AG10803 (cell line): ENCODE data around the gene CCDC27.
"Not testable (repeated sequence)": the region's sequence is repeated elsewhere in the genome, so short reads cannot be mapped to it uniquely, and the experiment has no call there.

ENCODE experiments used
- DNase-seq: peaks from one replicate; pipeline ENCODE4 v3.0.0; 2010; ENCODE audit warnings: low read depth
- H3K4me3 ChIP-seq: 2 replicates; pipeline ENCODE4 v1.5.1; 2011; ENCODE audit warnings: mild to moderate bottlenecking, low read length, control low read depth
- TF ChIP-seq, protein P1 (sequence below): conservative IDR thresholded peaks from 2 replicates; pipeline ENCODE4 v1.5.1; 2011; ENCODE audit warnings: mild to moderate bottlenecking, low read length, control low read depth, inconsistent platforms

CCDC27 gene

DNA sequence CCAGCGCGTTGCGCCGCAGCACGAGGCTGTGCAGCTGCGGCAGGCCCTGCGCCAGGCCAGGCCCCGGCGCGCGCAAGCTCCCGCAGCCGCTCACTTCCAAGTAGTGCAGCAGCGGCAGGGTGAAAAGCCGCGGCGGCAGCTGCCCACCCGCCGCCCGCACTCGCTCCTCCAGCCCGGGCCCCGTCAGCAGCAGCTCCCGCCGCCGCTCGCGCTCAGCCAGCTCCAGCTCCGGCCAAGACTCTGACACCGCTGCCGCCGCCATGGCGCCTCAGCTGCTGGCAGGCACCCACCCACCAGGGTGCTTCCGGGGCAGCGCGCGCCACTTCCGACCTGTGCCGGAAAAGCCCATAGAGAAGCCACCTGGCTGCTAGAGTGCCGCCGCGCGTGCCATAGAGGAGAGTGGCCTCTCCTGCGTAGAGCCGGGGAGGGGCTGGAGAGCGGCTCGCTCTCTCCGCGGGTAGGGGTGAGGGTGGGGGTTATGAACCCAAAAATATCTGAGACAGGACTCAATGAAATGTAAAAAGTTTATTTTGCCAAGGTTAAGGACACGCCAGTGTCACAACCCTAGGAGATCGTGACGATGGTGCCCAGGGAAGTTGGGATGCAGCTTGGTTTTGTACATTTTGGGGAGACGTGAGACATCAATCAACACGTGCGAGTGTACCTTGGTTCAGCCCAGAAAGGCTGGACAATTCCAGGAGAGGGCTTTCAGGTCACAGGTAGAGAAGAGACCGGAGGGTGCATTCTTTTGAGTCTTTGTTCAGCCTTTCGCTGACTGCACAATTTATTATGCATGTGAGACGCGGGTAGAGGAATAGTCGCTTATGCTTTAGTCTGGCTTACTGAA is 44.2 kb downstream of the CCDC27 start, which contains the start of gene LRRC47:
Gene LRRC47 (minus strand): TSS at position 284 of the 847 bp plus-strand sequence. CDS start 22 bp downstream, at position 262.
- peak within 1 kb of the TSS; percentile 75 for H3K4me3 ChIP-seq
- DNase-seq: peak; percentile 88
- TF ChIP-seq, protein P1, sequence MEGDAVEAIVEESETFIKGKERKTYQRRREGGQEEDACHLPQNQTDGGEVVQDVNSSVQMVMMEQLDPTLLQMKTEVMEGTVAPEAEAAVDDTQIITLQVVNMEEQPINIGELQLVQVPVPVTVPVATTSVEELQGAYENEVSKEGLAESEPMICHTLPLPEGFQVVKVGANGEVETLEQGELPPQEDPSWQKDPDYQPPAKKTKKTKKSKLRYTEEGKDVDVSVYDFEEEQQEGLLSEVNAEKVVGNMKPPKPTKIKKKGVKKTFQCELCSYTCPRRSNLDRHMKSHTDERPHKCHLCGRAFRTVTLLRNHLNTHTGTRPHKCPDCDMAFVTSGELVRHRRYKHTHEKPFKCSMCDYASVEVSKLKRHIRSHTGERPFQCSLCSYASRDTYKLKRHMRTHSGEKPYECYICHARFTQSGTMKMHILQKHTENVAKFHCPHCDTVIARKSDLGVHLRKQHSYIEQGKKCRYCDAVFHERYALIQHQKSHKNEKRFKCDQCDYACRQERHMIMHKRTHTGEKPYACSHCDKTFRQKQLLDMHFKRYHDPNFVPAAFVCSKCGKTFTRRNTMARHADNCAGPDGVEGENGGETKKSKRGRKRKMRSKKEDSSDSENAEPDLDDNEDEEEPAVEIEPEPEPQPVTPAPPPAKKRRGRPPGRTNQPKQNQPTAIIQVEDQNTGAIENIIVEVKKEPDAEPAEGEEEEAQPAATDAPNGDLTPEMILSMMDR: no peak

- DNase-seq: no peak
- TF ChIP-seq, protein P1: no peak
- no peak overlapping the region for H3K4me3 ChIP-seq
These were observed 47.9 kb downstream of the CCDC27 start for GRCh38 chr1:3799976-3800685.

DNA sequence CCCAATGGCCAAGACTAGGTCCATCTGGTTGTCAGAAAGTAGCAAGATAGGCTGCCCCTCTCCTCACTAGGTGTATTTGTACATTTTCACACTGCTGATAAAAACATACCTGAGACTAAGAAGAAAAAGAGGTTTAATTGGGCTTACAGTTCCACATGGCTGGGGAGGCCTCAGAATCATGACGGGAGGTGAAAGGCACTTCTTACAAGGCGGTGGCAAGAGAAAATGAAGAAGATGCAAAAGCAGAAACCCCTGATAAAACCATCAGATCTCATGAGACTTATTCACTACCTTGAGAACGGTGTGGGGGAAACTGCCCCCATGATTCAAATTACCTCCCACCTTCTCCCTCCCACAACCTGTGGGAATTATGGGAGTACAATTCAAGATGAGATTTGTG is 48.5 kb downstream of the CCDC27 start:
- H3K4me3 ChIP-seq, DNase-seq: not testable (repeated sequence)

GRCh38 chr1:3803905-3804626 is 51.8 kb downstream of the CCDC27 start:
- TF ChIP-seq, protein P1: no peak
- H3K4me3 ChIP-seq: no peak overlapping the region
- no peak for DNase-seq

DNA sequence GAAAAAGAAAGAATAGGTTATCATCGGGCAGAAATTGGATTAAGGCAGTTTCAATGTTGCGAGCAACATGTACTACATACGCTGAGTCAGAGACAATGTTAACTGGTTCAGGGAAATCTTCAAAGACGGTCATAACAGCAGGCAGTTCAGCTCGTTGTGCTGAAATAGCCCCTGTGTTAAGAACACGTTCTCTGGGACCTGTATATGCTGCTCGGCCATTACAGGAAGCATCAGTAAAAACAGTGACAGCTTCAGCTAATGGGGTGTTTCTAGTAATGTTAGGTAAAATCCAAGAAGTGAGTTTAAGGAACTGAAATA is 52.3 kb downstream of the CCDC27 start:
- H3K4me3 ChIP-seq, DNase-seq: not testable (repeated sequence)

- no peak for DNase-seq
- TF ChIP-seq, protein P1: no peak
- H3K4me3 ChIP-seq: no peak overlapping the region
These were observed 52.8 kb downstream of the CCDC27 start for GRCh38 chr1:3805038-3805437.

DNA sequence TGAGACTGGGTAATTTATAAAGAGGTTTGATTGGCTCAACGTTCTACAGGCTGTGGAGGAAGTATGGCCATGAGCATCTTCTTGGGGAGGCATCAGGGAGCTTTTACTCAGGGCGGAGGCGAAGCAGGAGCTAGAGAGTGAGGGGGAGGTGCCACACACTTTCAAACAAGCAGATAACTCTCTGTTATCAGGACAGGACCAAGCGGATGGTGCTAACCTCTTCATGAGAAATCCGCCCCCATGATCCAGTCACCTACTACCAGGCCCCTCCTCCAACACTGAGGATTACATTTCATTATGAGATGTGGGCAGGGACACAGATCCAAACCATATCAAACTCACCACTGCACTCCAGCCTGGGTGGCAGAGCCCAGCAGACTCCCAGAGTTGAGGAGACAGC is 55.5 kb downstream of the CCDC27 start:
- DNase-seq: no peak

More for the DNA sequence above, 55.5 kb downstream of the CCDC27 start:
- no peak overlapping the region for H3K4me3 ChIP-seq
- TF ChIP-seq, protein P1: no peak
